GM18861 (cell line): ENCODE results near the gene SFRP4.
A peak's percentile ranks its signal among the peaks of the same experiment; 100 is the strongest.

Source experiments
- ATAC-seq: cut with Tn5 transposase; IDR thresholded peaks from one replicate; pipeline ENCODE4 v1.9.1; 2021; ENCODE audit not compliant: unreplicated experiment

SFRP4 gene

DNA sequence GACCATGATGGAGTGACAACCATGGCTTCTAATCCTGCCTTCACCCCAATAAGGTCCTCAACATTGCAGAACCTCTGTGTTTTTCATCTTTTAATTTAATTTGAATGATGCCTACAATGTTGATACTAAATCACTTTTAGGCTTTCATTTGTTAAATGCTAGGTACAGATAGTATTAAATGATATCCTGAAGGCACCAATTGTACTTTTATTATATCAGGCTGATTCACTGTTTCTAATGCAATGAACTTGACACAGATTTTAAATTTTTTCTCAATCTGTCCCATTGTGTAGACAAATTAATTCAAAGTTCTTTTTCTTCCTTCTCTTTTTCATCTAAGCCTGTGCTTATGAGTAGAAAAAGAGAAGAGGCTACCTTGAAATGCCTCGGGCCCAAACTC, 9.0 kb upstream of the SFRP4 start:
- no peak for ATAC-seq

- no peak for ATAC-seq
Measured at GRCh38 chr7:37924491-37925041, 7.9 kb upstream of the SFRP4 start.

DNA sequence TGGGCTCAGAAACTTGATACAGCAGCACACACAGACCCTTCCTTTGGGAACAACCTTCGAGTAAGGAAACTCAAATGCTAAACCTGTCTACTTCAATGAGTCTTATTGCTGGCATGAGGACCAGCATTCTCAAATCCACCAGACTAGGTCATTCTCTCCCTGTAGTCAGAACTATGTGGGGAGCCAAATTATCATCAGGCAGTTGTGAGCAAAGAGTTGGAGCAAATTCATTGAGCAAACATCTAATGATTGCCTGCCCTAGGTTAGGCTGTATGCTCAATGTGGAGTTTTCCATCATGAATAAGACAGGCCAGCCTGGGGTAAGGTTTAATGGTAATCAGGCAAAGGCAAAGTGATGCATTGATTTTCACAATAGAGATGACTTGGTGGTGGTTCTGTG, 7.4 kb upstream of the SFRP4 start:
- no peak for ATAC-seq

DNA sequence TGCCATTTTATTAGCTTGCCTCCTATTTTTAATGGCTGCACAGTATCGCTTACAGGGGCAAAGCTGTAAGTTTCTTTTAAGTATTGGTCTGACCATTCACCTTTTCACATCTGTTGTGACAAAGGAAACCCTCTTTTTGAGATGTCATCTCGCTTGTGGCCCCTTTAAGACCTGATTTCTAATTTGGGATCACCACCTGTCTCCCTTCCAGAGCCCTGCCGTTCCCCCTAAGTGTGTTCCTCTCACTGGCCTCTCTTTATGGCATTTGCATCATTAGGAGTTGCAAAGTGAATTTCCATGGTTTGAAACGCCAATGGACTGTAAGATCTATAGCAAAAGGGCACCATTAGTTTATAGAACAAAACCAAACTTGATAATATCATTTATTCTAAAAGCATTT, 5.3 kb upstream of the SFRP4 start:
- no peak for ATAC-seq

GRCh38 chr7:37920849-37921805, 4.5 kb upstream of the SFRP4 start:
- peak; percentile 55 for ATAC-seq

GRCh38 chr7:37920305-37920848, 3.8 kb upstream of the SFRP4 start, which contains the start of gene EPDR1:
Gene EPDR1 (plus strand): TSS chr7:37920640. CDS start chr7:37920940, 300 bp downstream.
- peak; percentile 42 for ATAC-seq

DNA sequence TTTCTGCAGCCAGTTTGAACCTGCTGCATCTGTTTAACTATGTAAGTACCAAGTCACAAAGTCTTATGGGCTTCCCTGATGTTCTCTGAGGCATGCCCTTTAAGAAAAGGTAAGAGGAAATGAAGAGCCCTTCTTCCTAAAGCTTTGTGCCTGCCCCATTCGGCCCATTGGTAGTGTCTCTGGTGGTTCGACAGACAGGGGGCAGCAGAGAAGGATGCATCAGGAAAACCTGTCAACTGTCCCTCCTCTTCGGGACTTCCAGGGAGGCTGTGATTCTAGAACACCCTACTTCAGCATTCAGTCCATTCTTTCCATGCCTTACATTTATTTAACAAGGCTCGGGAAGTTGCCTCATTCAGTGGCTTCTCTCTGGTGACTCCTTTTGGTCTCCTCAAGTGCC, 1.9 kb upstream of the SFRP4 start:
- no peak for ATAC-seq

DNA sequence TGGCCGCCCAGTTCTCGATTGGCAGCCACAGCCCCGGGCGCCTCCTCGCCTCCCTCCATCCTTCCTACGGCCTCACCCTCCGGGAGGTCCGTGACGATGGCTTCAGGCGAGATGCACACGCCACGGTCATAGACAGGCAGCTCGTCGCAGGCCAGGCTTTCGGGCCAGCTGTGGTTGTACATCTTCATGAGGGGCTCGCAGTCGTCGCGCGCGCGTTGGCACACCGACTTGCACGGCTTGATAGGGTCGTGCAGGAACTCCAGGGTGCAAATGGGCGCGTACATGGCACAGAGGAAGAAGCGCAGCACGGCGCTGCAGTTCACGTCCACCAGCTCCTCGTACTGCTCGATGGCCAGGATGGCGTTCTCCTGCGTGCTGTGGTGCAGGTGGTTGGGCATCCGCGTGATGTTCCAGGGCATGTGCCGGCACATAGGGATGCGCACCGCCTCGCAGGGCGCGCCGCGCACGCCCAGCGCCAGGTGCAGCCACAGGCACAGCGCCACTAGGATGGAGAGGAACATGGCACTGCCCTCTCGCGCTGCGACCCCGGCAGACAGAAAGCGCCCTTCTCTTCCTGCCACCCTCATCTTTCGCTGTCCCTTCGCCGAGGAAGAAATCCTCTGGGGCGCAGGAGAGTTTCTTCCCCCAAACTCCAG, 472 bp downstream of the SFRP4 start:
- ATAC-seq, result no peak

GRCh38 chr7:37915438-37915837, 1.2 kb downstream of the SFRP4 start:
- ATAC-seq, result no peak

- ATAC-seq, result no peak
Measured at GRCh38 chr7:37912756-37913155, 3.9 kb downstream of the SFRP4 start.

- ATAC-seq, result no peak
Measured at GRCh38 chr7:37908221-37908788, 8.3 kb downstream of the SFRP4 start.

DNA sequence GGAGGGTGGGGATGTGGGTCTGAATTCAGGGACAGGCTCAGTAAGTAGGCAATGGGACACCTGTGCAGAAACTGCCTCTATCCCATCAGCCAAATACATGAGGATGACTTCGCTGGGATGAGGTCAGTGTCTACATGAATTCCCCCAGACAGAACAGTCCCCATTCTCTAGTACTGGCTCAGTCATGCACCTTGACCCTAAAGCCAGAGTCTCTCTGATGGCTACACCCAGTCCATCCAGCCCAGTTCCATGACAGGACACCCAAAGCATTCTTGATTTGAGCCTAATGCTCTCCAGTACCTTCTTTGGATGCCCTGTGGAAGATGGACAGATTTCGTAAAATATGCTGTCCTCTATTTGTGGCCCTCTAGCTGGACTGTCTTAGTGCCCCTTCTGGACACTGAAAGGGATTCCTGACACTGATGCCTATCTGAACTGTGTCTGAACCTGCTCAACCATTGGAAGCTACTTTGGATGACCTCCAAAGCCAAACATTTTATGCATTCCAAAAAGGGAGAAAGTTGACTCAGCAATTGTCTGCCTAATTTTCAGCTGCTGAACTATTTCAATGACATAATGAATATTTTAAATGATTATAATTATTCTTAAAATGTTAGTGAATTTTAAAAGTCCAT, 14.6 kb downstream of the SFRP4 start:
- ATAC-seq, result no peak

GRCh38 chr7:37901236-37901827, 15.3 kb downstream of the SFRP4 start:
- peak; percentile 46 for ATAC-seq

GRCh38 chr7:37899712-37900247, 16.8 kb downstream of the SFRP4 start:
- ATAC-seq, result peak; percentile 77

DNA sequence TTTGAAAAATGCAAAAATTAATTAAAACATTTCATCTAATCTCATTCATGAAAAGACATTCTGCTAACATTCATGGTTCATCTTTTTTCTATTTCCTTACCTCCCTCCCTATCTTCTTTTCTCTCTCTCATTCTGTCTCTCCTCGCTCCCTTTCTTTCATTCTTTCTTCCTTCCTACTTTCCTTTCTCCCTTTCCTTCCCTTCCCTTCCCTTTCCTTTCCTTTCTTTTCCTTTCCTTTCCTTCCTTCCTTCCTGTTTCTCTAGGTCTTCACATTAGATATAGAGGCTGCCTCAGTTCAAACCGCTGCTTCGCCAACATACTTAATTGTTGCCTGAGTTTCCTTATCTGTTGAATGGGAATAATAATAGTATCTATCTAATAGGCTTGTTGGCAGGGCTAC, 21.9 kb downstream of the SFRP4 start:
- no peak for ATAC-seq

DNA sequence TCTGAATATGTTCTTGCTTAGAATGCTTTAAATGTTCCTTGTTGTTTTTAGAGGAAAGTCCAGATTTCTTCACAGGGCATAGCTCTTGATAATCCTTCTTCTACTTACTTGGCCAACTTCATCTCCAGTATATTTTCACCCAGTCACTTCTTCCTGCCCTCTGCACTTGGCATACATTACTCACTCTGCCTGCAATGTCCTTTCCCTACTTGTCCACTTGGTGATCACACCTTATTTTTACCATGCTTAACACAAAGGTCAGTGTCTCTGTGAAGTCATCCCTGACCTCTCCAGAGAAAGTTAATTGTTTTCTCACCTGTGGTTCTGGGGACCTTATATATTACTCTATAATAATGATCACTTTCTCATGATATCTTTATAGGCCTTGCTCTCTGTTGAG, 23.3 kb downstream of the SFRP4 start:
- ATAC-seq, result no peak

DNA sequence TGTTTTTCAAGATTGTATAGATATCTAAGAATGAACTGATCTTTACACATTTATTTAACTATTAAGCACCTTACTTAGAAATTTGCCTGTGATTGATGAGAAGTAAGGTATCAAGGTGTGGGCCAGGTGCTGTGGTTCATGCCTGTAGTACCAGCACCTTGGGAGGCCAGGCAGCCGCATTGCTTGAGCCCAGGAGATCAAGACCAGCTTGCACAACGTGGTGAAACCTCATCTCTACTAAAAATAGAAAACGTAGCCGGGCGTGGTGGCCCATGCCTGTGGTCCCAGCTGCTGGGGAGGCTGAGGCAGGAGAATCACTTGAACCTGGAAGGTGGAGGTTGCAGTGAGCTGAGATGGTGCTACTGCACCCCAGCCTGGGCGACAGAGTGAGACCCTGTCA, 34.5 kb downstream of the SFRP4 start:
- no peak for ATAC-seq
